ENCODE data around the gene PTGS1.

- TF ChIP-seq SIN3A (IDR thresholded peaks at IDR 0.05; ENCODE audit: borderline replicate concordance, low read depth, low read length) (no peak), SMC3 (IDR thresholded peaks at IDR 0.05; ENCODE audit: low read depth, low read length) (no peak), CTCF (IDR thresholded peaks at IDR 0.05) (no peak), REST (IDR thresholded peaks at IDR 0.05; ENCODE audit: low read depth, low read length) (no peak), EP300 (IDR thresholded peaks at IDR 0.05; ENCODE audit: borderline replicate concordance in 1 of 2, low read depth in 1 of 2, low read length in 1 of 2) (no peak), POLR2AphosphoS5 (IDR thresholded peaks at IDR 0.05; ENCODE audit: low read depth, low read length) (no peak), GATA2 (CRISPR knock-in tag; IDR thresholded peaks at IDR 0.05) (no peak)
Observed at GRCh38 chr9:122325124-122325523, 45.7 kb upstream of the PTGS1 start.
